GM18507 (cell line): ENCODE data around the gene CLEC16A.
"Not testable (repeated sequence)": the region's sequence is repeated elsewhere in the genome, so short reads cannot be mapped to it uniquely, and the experiment has no call there.

Experiments used
- DNase-seq: peaks from one replicate; pipeline ENCODE4 v3.0.0; 2011; ENCODE audit warnings: low read depth; ENCODE audit not compliant: insufficient read length; ENCODE audit errors: extremely low spot score
- FAIRE-seq: peaks from 2 replicates; lab custom pipeline; 2011; peaks lifted over from hg19 to GRCh38; lab: Jason Lieb, UNC

CLEC16A gene

DNA sequence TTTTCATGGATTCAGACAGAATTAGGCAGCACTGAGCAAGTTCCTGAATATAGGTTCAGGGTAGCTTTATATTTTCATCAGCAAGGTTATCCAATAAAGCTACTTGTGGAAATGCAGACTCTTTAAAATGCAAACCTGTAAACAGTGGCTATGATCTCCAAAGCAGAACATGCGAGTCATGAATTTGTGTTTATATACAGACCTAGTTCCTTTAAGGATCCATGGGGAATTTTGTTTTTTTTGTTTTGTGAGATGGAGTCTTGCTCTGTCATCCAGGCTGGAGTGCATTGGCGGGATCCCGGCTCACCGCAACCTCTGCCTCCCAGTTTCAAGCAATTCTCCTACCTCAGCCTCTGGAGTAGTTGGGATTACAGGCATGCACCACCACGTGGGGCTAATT is 14.8 kb downstream of the CLEC16A start:
- DNase-seq (no peak), FAIRE-seq (no peak)

DNA sequence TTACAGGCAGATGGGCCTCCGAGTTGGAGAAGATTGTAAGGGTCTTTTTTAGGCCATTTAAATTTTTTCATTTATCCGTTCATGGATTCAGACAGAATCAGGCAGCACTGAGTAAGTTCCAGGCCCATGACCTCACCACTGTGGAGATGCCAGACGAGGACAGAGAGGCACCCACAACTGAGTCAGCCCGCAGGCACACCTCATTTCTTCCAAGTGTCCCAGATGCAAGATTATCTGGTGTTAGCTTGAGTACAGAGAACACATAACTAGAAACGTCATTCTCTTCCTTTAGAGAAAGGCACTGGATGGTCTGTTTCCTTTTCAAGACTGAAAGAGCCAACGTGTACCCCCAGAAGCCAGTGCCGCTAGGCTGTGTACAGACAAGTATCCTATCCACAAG is 16.9 kb downstream of the CLEC16A start:
- FAIRE-seq, result no peak
- no peak for DNase-seq

DNA sequence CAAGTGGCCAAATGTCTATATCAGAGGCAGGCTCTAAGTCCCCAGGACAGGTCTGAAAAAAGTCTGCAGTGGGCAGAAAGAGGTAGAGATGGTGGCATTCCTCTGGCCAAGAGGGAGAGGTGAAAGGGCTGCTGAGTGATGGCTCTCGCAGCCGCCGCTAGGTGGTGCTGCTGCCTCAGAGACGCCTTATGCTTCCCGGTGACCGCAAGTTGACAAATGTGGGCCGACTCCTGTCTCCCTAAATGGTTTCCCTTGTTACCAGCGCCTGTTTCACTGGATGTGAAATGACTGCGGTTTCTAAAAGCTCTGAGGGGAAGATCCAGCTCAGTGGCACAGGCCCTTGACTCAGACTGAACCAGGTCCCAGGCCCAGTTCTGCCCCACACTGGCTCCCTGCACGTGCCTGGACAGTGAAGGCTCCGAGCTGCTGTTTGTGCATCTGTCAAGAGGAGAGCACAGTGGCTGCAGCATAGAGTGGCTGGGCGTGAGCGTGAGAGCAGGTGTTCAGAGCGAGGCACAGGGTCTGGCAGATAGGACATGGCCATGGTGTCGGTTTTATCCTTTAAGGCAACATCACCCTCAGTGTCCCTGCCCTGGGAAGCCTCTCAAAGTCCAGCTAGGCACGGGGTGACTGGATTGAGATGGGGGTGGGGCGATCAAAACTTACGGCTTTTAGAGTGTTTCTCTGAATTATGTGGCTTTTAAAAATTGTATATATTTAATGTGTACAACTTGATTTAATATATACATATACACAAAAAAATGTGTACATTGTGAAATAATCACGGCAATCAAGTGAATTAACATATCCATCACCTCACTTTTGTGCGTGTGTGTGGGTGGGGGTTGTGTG is 19.9 kb downstream of the CLEC16A start:
- peak; percentile 51 for DNase-seq
- FAIRE-seq, result peak; percentile 84

DNA sequence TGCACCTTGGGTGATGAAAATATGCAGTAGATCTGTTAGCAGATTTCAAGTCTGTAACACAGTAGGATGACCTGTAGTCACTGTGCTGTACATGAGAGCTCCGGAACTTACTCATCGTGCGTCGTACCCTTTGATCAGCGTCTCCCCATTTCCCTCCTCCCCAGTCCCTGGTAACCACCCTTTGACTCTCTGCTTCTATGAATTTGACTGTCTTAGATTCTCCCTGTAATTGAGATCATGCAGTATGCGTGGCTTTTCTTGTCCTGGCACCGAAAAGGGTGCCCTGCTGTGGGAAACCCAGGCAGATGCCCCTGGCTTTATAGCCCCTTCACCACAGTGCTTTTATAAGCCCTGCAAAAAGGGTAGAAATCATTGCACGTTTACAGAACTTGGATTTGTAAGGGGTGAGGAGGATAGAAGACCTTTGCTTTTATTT is 20.5 kb downstream of the CLEC16A start:
- DNase-seq (no peak), FAIRE-seq (peak; percentile 85)

DNA sequence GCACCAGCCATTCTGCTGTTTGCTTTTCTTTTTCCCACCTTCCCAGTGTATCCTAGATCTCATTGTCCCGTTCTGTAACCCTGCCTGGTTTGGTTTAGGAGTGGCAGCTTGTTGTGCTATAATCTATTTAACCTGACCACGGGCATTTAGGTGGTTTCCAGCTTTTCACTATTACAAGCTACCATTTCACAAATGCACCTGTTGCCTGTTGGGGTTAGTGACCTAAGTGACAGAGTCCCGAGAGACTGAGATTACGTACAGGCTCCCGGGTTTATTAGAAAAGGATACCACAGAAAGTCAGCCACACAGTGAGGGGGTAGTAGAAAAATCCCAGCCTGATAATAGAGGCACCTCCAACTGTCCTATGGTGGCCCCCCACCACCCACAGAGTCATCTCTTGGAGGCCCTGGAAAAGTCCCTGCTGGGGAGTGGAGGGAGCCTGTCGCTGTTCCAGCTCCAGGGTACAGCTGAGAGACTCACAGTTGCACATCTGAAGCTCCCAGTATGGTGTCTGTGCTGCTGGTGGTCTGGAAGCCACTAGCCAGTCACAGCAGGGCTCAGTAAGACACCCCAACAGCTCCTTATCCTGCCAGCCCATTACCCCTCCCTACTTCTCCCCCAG is 21.2 kb downstream of the CLEC16A start:
- FAIRE-seq, result peak; percentile 94

DNA sequence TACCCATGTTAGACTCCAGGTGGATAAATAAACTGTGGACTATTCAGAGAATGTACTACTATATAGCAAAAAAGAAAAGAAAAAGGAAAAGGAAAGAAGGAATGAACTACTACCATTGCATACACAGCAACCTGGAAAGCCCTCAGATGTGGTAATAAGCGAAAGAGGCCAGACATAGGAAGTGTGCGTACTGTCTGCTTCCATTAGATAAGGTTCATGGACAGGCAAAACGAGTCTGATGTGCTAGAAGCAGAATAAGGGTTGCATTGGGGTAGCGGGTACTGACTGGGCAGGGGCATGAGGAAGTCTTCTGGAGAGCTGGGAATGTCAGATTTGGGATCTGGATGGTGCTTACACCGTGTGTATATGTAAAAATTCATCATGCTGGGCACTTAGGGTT is 21.8 kb downstream of the CLEC16A start:
- no peak for DNase-seq
- no peak for FAIRE-seq

More for the DNA sequence above, 21.2 kb downstream of the CLEC16A start:
- DNase-seq, result peak; percentile 54

DNA sequence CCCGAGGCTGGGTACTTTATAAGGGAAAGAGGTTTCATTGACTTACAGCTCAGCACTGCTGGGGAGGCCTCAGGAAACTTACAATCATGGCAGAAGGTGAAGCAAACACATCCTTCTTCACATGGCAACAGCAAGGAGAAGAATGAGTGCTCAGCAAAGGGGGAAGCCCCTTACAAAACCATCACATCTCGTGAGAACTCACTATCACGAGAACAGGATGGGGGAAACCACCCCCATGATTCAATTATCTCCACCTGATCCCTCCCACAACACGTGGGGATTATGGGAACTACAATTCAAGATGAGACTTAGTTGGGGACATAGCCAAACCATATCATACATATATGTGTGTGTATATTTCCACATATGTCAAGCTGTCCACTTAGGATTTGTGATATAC is 22.2 kb downstream of the CLEC16A start:
- peak; percentile 24 for FAIRE-seq
- DNase-seq, result not testable (repeated sequence)

DNA sequence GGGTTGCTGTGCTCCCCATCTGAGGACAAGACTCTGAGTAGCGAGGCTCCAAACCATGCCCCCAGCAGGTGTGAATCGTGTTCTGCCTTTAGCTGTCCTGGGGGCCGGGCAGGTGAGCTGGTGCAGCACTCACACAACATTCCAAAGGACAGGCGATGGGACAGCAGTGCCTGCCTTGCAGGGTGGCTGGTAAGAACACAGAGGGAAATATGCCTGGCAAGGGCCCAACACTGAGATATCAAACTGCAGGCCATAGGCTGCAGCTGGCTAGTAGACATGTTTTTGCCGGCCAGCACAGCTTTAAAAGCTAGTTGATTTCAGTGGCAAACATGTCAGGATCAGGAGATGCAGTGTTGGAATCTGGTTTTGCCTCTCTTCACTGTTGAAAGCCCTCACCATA is 23.6 kb downstream of the CLEC16A start:
- no peak for FAIRE-seq

DNA sequence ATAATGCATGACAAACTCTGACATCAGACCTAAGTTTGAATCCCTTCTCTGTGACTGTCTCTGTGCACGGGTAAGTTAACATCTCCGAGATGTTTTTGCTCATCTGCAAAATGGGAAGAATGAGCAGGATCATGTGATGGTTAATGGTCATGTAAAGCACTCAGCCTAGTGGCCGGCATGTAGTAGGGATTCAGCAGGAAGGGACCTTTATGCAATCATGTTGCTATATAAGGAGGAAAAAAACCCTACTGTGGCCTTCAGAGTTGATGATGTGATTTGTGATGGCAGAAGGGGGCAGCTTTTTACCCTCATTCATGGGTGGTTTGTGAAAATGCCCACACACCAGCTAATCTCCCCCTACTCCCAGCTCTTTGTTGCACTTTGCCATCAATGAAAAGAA is 24.1 kb downstream of the CLEC16A start:
- DNase-seq (no peak), FAIRE-seq (no peak)

More for the DNA sequence above, 23.6 kb downstream of the CLEC16A start:
- DNase-seq, result no peak

DNA sequence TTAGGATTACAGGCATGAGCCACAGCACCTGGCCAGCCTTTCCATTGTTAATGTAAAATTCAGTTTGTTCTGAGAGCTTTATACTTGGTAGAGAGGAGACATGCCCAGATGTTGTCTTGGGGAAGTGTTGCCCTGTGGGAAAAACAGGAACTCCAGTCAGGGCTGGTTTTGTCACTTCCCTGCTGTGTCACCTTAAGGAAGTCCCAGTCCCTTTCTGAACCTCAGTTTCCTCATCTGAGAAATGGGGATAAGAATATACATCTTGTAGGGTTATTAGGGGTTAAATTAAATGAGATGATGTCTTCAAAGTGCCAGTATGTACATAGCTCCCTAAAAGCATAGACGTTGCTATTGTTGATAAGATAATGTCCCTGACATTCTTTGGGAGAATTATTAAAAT is 25.3 kb downstream of the CLEC16A start:
- DNase-seq (no peak), FAIRE-seq (no peak)

DNA sequence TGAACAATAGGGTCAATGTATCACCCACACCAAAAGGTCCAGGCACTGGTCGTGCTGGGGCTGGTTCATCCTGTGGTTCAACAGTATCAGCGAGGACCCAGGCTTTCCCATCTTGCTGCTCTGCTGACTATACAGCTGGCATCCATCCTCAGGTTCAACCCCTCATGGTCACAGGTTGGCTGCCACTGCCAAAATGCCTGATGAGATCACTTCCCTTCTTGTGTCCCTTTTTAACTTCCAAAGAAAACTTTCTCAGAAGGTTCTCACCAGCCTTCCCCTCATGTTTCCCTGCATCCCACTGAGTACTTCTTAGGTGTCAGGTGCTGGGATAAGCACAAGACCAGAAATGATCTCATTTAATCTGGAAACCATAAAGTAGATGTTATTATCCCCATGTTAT is 25.7 kb downstream of the CLEC16A start:
- FAIRE-seq (no peak), DNase-seq (no peak)

DNA sequence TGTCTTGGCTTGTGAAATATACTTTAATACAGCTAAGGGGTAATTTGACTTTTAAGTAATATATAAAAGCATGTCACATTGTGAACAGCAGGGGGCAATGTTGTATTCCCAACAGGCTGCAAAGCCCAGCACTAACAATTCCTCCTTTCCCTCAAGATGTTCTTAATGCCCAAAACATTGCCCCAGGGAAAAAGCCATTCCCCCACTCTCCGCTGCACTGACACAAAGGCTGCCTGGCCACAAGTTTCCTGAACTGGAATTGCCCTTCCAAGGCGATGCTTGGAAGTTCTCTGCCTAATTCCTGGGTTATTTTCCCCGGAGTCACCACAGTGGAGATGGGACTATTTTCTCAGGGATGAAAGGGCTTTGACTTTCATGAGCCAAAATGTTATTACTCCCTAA is 27.2 kb downstream of the CLEC16A start:
- peak; percentile 80 for FAIRE-seq
- no peak for DNase-seq

DNA sequence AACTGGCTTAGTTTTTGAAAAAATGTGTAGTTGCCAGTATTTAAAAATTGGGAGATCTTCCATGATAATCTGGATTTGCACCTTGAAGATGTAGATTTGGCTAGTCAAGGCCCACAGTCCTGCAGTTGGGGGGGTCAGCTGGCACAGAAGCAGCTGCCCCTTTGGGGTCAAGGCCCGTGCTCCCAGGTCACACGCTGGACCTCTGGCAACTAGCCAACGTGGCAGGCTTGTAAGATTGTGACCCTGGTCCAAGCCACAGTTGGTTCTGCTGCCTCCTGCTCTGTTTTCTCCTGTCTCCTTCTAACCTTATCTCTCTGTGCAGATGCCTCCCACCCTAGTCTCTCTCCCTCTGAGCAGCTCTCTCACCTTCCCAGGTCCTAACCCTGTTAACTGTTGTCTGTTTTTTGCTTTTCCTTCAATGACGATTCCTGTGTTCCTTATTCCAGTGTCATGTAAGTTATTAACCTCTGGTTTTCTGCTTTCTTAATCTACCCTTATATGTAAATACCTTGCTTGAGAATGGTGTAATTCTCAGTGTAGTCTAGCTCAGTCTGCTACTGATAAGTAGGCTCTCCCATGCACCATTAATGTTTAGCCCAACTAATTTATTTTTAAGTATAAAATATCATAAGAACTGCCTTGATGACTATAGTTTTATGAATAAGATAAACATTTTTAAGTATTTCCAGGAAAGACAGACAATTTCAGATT is 27.9 kb downstream of the CLEC16A start:
- no peak for DNase-seq
- no peak for FAIRE-seq

DNA sequence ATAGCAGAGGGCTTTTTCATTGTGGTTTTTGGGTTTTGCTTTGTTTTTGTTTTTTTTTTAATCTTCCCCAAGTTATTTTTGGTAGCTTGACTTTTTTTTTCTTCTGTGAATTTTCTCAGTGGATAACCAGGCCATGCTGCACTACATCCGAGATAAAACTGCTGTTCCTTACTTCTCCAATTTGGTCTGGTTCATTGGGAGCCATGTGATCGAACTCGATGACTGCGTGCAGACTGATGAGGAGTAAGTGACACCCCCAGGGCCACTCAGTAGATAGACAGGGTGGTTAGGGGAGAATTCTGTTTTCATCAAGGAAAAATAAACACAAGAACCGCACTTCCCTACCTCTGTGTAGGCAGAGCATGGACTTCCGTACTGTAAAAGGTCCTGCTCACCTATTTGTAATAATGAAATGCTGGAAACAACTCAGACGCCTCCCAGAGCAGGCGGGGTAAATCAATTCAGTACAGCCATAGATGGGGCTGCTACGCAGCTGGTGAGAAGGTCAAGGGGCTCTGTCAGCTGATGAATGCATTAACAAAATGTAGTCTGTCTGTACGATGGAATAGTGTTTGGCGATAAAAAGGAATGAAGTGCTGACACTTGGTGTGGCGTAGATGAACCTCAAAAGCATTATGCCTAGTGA is 28.6 kb downstream of the CLEC16A start:
- FAIRE-seq (no peak), DNase-seq (no peak)

DNA sequence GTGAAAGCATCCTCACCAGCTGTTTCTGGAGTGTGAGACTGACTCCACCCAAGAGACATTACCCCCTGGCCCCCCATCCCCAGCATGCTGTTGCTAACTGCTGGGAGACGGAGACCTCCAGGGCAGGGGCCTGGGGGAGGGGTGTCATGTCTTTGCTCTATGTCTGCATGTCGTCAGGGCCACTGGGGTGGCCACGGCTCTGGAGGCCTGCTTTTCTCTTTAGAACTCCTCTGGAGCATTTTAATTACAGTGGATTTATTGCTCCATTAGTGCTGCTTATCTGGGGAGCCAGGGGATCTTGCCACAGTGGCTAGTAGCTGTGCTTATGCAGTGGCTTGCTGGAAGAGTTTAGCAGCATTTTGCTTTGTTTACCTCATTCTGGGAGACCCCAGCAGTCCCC is 32.3 kb downstream of the CLEC16A start:
- FAIRE-seq, result no peak
- DNase-seq, result no peak

DNA sequence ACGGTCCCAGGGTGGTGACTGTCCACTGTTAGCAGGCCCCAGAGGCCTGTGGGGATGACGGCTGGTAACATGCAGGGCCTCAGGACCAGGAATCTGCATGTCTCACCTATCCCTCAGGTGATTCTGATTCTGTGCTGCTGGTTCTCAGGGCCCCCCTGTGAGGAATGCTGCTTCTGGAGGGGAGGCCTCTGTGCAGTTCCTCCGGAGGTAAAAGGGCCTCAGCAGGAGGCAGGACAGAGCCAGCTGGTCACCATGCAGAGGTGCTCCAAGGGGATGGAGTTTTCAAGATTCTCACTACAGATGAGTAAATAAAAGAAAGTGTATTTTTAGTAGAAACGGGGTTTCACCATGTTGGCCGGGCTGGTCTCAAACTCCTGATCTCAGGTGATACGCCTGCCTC is 33.8 kb downstream of the CLEC16A start:
- no peak for FAIRE-seq
- DNase-seq, result no peak

DNA sequence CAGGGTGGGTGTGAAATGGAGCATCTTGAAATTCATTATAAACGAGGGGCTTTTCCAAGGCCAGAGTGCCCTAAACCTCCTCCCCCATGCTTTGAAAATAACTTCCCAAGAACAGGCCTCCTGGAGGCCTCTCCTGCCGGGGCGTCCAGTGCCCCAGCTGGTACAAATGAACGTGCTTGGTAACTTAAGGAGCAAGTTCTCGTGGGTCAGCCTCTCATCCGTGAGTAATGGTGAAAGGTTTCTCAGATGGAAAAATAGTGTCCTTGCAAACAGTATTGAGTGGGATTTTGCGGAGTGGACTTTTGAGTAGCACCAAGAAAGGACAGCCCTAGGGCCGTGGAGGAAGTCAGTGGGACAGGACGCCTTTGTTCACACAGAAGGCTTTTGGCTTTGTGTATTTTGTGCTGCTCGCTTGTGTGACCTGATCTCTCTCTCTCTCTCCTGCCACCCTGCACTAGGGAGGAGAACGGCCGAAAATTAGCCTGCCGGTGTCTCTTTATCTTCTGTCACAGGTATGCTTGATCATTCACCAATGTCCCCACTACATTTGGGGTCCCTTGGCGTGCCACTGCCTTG is 34.6 kb downstream of the CLEC16A start:
- DNase-seq, result no peak
- no peak for FAIRE-seq

DNA sequence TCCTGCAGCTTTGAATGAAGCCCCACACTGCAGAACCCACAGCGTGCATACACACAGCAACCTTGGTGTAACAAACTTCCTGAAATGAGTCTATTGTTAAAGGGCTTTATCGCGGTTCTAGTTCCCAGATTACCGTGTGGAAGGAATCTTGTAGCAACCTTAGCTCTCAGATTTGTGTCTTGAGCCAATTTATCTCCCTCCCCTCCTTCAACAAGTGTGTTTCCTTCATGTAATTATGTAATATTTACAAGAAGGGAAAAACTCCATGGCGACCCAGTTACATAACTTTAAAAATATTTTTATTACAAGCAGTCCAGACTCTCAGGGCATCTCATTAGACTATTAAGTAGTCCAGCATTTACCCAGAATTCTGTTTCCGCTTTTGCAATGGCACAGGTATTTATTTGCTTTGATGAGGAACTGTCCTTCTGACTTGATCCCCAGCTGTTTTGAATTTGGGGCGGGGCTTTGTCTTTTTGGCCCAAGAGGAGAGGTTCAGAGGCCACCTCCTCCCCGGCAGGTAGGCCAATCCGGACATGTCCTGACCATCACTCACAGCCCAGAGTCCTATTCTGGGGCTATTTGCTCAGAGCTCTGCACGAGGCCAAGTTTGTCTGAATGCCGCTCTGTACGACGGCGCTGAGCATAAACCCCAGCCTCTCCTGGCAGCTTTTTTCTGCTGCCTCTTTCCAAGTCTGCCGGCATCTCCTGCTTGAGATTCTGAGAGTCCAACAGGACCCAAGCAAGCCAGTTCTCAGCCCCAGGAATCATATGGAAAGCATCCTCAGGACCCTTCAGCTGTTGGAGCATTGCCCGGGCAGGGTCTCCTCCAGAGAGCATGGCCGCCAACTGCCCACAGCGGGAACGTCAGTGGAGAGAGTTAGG is 35.6 kb downstream of the CLEC16A start:
- no peak for DNase-seq

DNA sequence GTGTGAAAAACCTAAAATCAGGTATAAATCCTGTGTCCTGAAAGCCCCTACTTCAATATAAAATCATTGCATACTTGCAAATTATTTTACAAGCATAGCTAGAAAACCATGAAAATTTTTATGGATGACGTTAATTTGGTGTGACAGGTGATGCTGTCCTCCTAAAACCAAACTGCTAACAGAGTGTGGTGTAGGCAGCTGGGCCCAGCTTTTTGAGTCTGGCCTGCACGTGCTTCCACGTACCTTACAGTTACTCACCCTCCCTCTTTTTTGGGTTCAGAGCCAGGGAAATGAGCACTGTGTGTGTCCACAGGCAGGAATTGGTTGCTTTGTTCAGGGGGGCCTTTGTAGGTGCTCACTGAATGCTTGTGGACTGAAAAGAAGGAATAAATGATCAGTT is 36.4 kb downstream of the CLEC16A start:
- FAIRE-seq, result no peak
- no peak for DNase-seq

More for the DNA sequence above, 35.6 kb downstream of the CLEC16A start:
- no peak for FAIRE-seq
